GM12865 (cell line): ENCODE measurements around the gene DNAH14.
"Not testable (repeated sequence)": the region's sequence is repeated elsewhere in the genome, so short reads cannot be mapped to it uniquely, and the experiment has no call there.

Experiments used
- DNase-seq: peaks from one replicate; pipeline ENCODE4 v3.0.0; 2010; ENCODE audit warnings: low read depth
- H3K4me3 ChIP-seq: 2 replicates; pipeline ENCODE4 v1.5.1; 2011; ENCODE audit warnings: mild to moderate bottlenecking, low read depth, low read length, control low read depth
- TF ChIP-seq, protein P1 (sequence below): IDR thresholded peaks from 2 replicates; pipeline ENCODE4 v1.5.1; 2011; ENCODE audit warnings: low read length, control low read depth, low read depth, inconsistent platforms; ENCODE audit not compliant: insufficient read depth; ENCODE audit errors: missing control alignments

DNAH14 gene

DNA sequence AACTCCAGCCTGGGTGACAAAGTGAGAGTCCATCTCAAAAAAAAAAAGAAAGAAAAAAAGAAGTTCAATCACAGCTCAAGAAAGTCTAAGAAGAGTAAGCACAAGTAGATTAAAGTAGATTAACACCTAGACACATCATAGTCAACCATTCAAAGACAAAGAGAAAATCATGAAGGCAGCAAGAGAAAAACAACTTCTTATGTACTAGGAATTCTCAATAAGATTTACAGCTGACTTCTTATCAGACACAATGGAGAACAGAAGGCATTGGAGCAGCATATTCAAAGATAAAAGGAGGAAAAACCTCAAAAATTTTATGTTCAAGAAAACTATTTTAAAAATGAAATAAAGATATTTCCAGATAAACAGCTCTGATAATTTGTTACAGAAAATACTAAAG lies 351.1 kb downstream of the DNAH14 start:
- DNase-seq = no peak
- H3K4me3 ChIP-seq = no peak overlapping the region
- TF ChIP-seq, protein P1, sequence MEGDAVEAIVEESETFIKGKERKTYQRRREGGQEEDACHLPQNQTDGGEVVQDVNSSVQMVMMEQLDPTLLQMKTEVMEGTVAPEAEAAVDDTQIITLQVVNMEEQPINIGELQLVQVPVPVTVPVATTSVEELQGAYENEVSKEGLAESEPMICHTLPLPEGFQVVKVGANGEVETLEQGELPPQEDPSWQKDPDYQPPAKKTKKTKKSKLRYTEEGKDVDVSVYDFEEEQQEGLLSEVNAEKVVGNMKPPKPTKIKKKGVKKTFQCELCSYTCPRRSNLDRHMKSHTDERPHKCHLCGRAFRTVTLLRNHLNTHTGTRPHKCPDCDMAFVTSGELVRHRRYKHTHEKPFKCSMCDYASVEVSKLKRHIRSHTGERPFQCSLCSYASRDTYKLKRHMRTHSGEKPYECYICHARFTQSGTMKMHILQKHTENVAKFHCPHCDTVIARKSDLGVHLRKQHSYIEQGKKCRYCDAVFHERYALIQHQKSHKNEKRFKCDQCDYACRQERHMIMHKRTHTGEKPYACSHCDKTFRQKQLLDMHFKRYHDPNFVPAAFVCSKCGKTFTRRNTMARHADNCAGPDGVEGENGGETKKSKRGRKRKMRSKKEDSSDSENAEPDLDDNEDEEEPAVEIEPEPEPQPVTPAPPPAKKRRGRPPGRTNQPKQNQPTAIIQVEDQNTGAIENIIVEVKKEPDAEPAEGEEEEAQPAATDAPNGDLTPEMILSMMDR = no peak

DNA sequence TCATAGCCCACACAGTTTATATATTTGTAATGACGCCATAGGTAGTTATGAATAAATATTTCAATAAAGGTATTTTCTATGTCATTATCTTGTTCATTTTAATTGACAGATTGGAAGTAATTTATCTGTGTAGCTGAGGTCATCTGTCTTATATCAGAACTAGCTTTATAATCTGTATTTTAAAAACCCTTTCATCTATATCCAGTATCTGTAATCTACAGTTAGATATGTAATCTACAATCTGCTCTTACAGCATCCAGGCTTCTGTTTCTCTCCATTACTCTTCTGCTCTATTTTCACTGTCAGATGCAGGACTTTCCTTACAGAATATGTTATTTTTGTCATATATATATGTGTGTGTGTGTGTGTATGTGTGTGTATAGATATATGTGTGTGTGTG lies 360.8 kb downstream of the DNAH14 start:
- TF ChIP-seq, protein P1 = no peak
- no peak overlapping the region for H3K4me3 ChIP-seq
- no peak for DNase-seq

DNA sequence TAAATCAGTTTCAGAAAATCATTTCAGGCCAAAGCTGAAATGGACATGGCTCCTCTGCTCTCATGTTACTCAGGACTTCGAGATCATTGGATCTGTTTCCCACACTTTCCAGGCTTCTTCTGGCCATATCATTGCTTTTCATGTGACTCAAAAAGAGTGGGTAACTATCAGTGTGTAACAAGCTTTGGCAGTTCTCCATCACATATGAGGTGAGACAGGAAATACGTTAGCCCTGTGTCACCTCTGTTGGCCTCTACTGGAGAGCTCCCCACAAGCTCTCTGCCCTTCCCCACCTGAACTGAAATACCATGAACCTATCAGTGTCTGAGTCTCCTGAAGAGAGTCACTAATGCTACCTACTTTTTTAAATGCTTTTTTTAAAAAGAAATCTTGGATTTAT lies 370.1 kb downstream of the DNAH14 start:
- DNase-seq = no peak
- TF ChIP-seq, protein P1 = no peak
- H3K4me3 ChIP-seq = no peak overlapping the region

DNA sequence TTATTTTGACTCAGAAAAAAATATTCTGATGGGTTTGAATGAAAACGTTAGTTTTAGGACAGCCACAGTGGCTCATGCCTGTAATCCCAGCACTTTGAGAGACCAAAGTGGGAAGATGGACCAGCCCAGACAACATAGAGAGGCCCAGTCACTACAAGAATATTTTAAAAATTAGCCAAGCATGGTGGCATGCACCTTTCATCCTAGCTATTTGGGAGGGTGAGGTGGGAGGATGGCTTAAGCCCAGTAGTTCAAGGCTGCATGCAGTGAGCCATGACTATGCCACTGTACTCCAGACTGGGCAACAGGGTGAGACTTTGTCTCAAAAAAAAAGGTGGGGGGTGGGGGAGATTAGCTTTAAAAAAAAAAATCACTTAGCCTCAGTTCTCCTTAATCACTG lies 370.9 kb downstream of the DNAH14 start:
- H3K4me3 ChIP-seq = no peak overlapping the region
- no peak for DNase-seq
- TF ChIP-seq, protein P1 = no peak

DNA sequence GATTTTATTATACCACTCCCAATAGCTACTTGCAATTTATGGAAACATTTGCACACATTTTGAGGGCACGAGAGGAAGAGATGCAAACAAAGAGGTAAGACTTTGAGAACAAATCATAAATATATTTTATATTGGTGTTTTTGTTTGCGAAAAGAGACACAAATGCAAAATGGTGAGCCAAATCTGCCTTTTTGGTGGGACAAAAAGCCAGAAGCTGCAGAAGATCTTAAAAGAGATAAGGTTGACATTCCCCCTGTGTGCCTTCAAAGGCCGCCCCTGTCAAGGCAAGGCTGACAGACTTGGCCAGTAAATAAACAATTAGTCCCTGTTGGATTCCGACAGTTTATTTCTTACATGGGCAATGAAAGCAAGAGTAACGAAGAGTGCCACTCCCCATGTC lies 375.5 kb downstream of the DNAH14 start:
- H3K4me3 ChIP-seq = no peak overlapping the region
- DNase-seq = no peak
- TF ChIP-seq, protein P1 = no peak

DNA sequence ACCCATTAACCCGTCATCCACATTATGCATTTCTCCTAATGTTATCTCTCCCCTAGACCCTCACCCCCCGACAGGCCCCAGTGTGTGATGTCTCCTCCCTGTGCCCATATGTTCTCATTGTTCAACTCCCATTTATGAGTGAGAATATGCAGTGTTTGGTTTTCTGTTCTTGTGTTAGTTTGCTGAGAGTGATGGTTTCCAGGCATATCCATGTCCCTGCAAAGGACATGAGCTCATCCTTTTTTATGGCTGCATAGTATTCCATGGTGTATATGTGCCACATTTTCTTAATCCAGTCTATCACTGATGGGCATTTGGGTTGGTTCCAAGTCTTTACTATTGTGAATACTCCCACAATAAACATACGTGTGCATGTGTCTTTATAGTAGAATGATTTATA lies 381.1 kb downstream of the DNAH14 start:
- H3K4me3 ChIP-seq, DNase-seq: not testable (repeated sequence)

DNA sequence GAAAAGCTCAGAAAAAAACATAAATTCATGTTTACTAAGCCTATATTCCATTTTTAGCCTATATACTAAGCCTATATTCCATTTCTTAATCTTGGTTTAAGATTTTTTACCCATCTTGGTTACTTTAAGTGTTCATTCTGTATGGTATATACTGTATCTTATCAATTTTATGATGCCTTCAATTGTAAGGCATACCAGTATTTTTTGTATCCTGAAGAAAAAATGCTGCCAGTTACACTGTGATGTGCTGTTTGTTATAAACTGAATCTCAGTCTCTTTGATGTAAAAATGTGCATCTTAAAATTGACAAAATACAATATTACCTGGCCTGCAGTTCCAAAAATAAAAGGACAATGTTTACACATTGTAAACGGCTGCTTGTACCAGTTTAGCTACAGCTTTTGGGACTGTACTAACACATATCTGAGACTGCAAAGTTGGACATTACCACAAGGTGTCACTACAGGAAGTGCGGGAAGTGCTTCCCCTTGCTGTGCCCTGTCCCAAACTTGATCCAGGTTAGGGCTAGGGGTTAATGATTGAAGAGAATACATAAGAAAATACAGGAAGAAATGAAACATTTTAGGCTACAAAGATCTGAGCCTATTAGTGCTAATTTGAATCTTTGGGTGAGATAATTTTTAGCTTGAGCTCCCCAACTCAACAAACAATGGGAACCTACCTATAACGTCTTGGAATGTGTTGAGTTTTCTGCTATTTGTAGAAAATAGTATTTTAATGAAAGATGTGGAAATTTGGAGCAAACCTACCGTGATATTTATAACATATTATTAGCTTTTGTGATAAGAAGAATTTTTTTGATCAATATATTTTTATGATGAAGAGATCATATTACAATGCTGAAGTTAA lies 389.5 kb downstream of the DNAH14 start:
- TF ChIP-seq, protein P1 = peak; percentile 76
- H3K4me3 ChIP-seq = no peak overlapping the region
- peak; percentile 57 for DNase-seq
